Lower lobe of right lung (tissue), 2 donors: ENCODE measurements around the gene GDNF. TPM values are rescaled to one million over a fixed set of nuclear protein-coding genes. Genes with fewer than 3 reads are reported as not detected.

Experiments
- ATAC-seq, 2 donors: fragments of 200-7000 bp; cut with Tn5 transposase; one replicate each; pipeline ENCODE4 v1.9.1; 2020 to 2022; ENCODE audit warnings: mild to moderate bottlenecking in 2 of 2, moderate library complexity in 2 of 2
- DNase-seq: peaks from one replicate; pipeline ENCODE4 v3.0.0-alpha.2; 2020
- H3K27ac ChIP-seq: fragments of 200-600 bp; one replicate; pipeline ENCODE4 v1.8.0; 2022
- H3K27me3 ChIP-seq: fragments of 200-600 bp; one replicate; pipeline ENCODE4 v1.8.0; 2022; ENCODE audit warnings: low read depth
- H3K36me3 ChIP-seq: fragments of 200-600 bp; one replicate; pipeline ENCODE4 v1.8.0; 2022; ENCODE audit warnings: mild to moderate bottlenecking
- H3K4me1 ChIP-seq: fragments of 200-600 bp; one replicate; pipeline ENCODE4 v1.8.0; 2022
- H3K4me3 ChIP-seq: fragments of 200-600 bp; one replicate; pipeline ENCODE4 v1.8.0; 2022; ENCODE audit warnings: mild to moderate bottlenecking
- H3K9me3 ChIP-seq: fragments of 200-600 bp; one replicate; pipeline ENCODE4 v1.8.0; 2022
- CTCF ChIP-seq: fragments of 200-600 bp; IDR thresholded peaks from one replicate; pipeline ENCODE4 v1.8.0; 2022; ENCODE audit warnings: antibody characterized with exemption, mild to moderate bottlenecking
- intact Hi-C: fragments of 100-400 bp; cut with DNase I; formaldehyde crosslinking; loops from one replicate; pipeline ENCODE4 v1.11.0; 2022
- total RNA-seq: library from RNA; stranded (reverse); fragmentation: NEBNext Ultra II Directional; extraction: Animal tissue kit (Norgen Biotek cat#: 25700); gene quantifications from one replicate; pipeline ENCODE4 v1.2.1, GENCODE V29; 2021
- donor health status: DM: no; HTN: yes; CAD: no; lungs with severe emphysema.

GDNF gene
- total RNA-seq, 1 donor from 2014 or later, result not detected

- no peaks in the 10 kb centered on the region for H3K27me3 ChIP-seq
- DNase-seq (no peak), ATAC-seq (no peak)
- no peaks in the 10 kb centered on the region for H3K9me3 ChIP-seq
- no peak overlapping the region for H3K27ac ChIP-seq
- H3K4me3 ChIP-seq, result no peak overlapping the region
- no peaks in the 10 kb centered on the region for H3K36me3 ChIP-seq
- no peaks in the 10 kb centered on the region for H3K4me1 ChIP-seq
- no peak for TF ChIP-seq CTCF
- intact Hi-C loops, result no loop called here
Observed at GRCh38 chr5:37876943-37877342, 37.1 kb upstream of the GDNF start.

- H3K9me3 ChIP-seq, result no peaks in the 10 kb centered on the region
- intact Hi-C loops, result no loop called here
Observed at GRCh38 chr5:37876245-37876644, 36.4 kb upstream of the GDNF start.

GRCh38 chr5:37875051-37875787 is 35.4 kb upstream of the GDNF start:
- intact Hi-C loops, result no loop called here
- Histone ChIP-seq H3K27ac (no peak overlapping the region), H3K4me3 (no peak overlapping the region), H3K9me3 (no peaks in the 10 kb centered on the region), H3K36me3 (no peaks in the 10 kb centered on the region), H3K27me3 (no peaks in the 10 kb centered on the region), H3K4me1 (no peaks in the 10 kb centered on the region)
- TF ChIP-seq CTCF, result no peak
- DNase-seq, result no peak
- ATAC-seq, result no peak

More at GRCh38 chr5:37876245-37876644, 36.4 kb upstream of the GDNF start:
- no peak for TF ChIP-seq CTCF
- no peak for ATAC-seq
- DNase-seq, result no peak
- no peaks in the 10 kb centered on the region for H3K4me1 ChIP-seq
- no peaks in the 10 kb centered on the region for H3K27me3 ChIP-seq
- H3K36me3 ChIP-seq, result no peaks in the 10 kb centered on the region
- no peak overlapping the region for H3K27ac ChIP-seq
- no peak overlapping the region for H3K4me3 ChIP-seq

- TF ChIP-seq CTCF, result no peak
- no peak overlapping the region for H3K27ac ChIP-seq
- ATAC-seq (no peak), DNase-seq (no peak)
- no peaks in the 10 kb centered on the region for H3K36me3 ChIP-seq
- H3K4me1 ChIP-seq, result no peaks in the 10 kb centered on the region
- H3K9me3 ChIP-seq, result no peaks in the 10 kb centered on the region
- H3K27me3 ChIP-seq, result no peaks in the 10 kb centered on the region
- no peak overlapping the region for H3K4me3 ChIP-seq
- intact Hi-C loops, result no loop called here
Observed at GRCh38 chr5:37873988-37874387, 34.1 kb upstream of the GDNF start.

- TF ChIP-seq CTCF, result no peak
- Histone ChIP-seq H3K9me3 (no peaks in the 10 kb centered on the region), H3K36me3 (no peaks in the 10 kb centered on the region), H3K27ac (no peak overlapping the region), H3K4me1 (no peaks in the 10 kb centered on the region), H3K27me3 (no peaks in the 10 kb centered on the region), H3K4me3 (no peak overlapping the region)
- no peak for DNase-seq
- intact Hi-C loops, result no loop called here
- ATAC-seq, result no peak
Observed at GRCh38 chr5:37871023-37871815, 31.4 kb upstream of the GDNF start.
